WI38 (cell line): ENCODE data around the gene MACROD2.

Source experiments
- H3K4me3 ChIP-seq: 2 replicates; pipeline ENCODE4 v1.5.1; 2011; ENCODE audit warnings: low read depth, mild to moderate bottlenecking, control low read depth, low read length
- TF ChIP-seq, protein P1 (sequence below): IDR thresholded peaks from 2 replicates; pipeline ENCODE4 v1.5.1; 2012; ENCODE audit warnings: low read depth, mild to moderate bottlenecking, control low read depth, low read length

Gene MACROD2

GRCh38 chr20:15178581-15178980, 1183.3 kb downstream of the MACROD2 start:
- no peak overlapping the region for H3K4me3 ChIP-seq
- TF ChIP-seq, protein P1, sequence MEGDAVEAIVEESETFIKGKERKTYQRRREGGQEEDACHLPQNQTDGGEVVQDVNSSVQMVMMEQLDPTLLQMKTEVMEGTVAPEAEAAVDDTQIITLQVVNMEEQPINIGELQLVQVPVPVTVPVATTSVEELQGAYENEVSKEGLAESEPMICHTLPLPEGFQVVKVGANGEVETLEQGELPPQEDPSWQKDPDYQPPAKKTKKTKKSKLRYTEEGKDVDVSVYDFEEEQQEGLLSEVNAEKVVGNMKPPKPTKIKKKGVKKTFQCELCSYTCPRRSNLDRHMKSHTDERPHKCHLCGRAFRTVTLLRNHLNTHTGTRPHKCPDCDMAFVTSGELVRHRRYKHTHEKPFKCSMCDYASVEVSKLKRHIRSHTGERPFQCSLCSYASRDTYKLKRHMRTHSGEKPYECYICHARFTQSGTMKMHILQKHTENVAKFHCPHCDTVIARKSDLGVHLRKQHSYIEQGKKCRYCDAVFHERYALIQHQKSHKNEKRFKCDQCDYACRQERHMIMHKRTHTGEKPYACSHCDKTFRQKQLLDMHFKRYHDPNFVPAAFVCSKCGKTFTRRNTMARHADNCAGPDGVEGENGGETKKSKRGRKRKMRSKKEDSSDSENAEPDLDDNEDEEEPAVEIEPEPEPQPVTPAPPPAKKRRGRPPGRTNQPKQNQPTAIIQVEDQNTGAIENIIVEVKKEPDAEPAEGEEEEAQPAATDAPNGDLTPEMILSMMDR: no peak

- no peak overlapping the region for H3K4me3 ChIP-seq
- TF ChIP-seq, protein P1: no peak
Observed at GRCh38 chr20:15179381-15179780, 1184.1 kb downstream of the MACROD2 start.

DNA sequence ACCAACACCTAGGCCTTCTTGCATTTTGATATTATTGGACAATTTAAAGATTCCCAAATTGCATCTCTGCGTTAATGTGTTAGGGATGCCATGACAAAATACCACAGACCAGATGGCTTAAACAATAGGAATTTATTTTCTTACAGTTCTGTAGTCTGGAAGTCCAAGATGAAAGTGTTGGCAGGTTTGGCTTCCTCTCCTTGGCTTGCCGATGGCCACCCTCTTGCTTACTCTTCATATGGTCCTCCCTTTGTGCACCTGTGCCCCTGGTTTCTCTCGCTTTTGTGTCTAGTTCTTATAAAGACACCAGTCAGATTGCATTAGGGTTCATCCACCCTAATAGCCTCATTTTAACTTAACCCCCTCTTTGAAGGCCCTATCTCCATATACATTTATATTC, 1184.5 kb downstream of the MACROD2 start:
- TF ChIP-seq, protein P1: no peak
- H3K4me3 ChIP-seq: no peak overlapping the region

DNA sequence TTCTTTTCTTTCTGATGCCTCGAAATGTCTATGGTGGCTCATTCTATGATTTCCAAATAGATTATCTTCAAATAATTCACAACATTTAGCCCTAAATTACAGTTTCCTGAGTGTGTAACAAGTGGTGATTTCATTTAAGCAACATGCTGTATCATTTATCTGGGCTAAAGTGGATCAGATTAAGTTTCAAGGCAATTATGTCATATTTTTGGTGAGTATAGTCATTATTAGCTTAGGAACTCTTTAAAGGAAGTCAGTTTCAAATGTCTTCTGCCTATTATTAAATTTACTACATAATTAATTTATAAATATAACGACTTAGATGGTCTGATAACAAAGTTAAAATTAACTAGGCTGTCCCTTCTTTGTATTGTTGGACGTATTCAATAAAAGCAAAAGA, 1190.0 kb downstream of the MACROD2 start:
- no peak overlapping the region for H3K4me3 ChIP-seq
- TF ChIP-seq, protein P1: no peak

GRCh38 chr20:15185913-15186312, 1190.6 kb downstream of the MACROD2 start:
- H3K4me3 ChIP-seq: no peak overlapping the region
- TF ChIP-seq, protein P1: no peak

GRCh38 chr20:15187612-15188011, 1192.3 kb downstream of the MACROD2 start:
- no peak overlapping the region for H3K4me3 ChIP-seq
- TF ChIP-seq, protein P1: no peak

GRCh38 chr20:15188415-15188814, 1193.1 kb downstream of the MACROD2 start:
- TF ChIP-seq, protein P1: no peak
- no peak overlapping the region for H3K4me3 ChIP-seq
